ENCODE results near the gene MLPH. TPM values are rescaled to one million over a fixed set of nuclear protein-coding genes. Genes with fewer than 3 reads are reported as not detected.
A peak's percentile ranks its signal among the peaks of the same experiment; 100 is the strongest.

MLPH gene
- total and polyA plus RNA-seq, 12 donors: 0.12 to 3.6 (median 0.84) TPM; not detected in 1

DNA sequence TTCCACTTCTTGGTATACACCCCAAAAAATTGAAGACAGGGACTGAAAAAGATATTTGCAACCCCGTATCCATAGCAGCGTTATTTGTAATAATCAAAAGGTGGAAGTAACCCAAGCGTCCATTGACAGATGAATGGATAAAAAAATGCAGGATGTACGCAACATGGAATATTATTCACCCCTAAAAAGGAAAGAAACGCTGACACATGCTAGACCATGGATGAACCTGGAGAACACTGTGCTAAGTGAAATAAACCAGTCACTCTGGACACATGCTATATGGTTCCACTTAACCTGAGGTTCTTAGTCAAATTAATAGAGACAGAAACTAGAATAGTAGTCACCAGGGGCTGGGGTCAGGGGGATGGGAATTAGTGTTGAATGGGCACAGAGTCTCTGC is 40.7 kb downstream of the MLPH start:
- Histone ChIP-seq H3K36me3 (replicated peaks in 1 of 2) (no peaks in the 10 kb centered on the region), H3K9me3 (replicated peaks in 1 of 3) (no peaks in the 10 kb centered on the region), H3K27me3 (no peaks in the 10 kb centered on the region), H3K27ac (no peak overlapping the region), H3K4me1 (replicated peaks in 1 of 2) (no peaks in the 10 kb centered on the region), H3K4me3 (no peak overlapping the region)
- intact Hi-C loops (cut with DNase I): no loop called here
- WGBS, 4 donors: 87 to 92% (median 89%) methylated on average over 5 of the region's 5 CpGs
- no peak for TF ChIP-seq POLR2A (IDR thresholded peaks at IDR 0.05)
- TF ChIP-seq, protein P1, sequence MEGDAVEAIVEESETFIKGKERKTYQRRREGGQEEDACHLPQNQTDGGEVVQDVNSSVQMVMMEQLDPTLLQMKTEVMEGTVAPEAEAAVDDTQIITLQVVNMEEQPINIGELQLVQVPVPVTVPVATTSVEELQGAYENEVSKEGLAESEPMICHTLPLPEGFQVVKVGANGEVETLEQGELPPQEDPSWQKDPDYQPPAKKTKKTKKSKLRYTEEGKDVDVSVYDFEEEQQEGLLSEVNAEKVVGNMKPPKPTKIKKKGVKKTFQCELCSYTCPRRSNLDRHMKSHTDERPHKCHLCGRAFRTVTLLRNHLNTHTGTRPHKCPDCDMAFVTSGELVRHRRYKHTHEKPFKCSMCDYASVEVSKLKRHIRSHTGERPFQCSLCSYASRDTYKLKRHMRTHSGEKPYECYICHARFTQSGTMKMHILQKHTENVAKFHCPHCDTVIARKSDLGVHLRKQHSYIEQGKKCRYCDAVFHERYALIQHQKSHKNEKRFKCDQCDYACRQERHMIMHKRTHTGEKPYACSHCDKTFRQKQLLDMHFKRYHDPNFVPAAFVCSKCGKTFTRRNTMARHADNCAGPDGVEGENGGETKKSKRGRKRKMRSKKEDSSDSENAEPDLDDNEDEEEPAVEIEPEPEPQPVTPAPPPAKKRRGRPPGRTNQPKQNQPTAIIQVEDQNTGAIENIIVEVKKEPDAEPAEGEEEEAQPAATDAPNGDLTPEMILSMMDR (IDR thresholded peaks at IDR 0.05): no peak
- DNase-seq: no peak

GRCh38 chr2:237529452-237530402 is 42.7 kb downstream of the MLPH start:
- Histone ChIP-seq H3K9me3 (replicated peaks in 1 of 3) (no peaks in the 10 kb centered on the region), H3K4me1 (replicated peaks in 1 of 2) (no peaks in the 10 kb centered on the region), H3K27ac (peak overlapping the region in 1 of 5 donors; percentile 43), H3K27me3 (no peaks in the 10 kb centered on the region), H3K36me3 (replicated peaks in 1 of 2) (no peaks in the 10 kb centered on the region), H3K4me3 (no peak overlapping the region)
- 77 to 88% (median 85%) methylated on average over 15 to 19 of the region's 19 CpGs for WGBS, 4 donors
- TF ChIP-seq, protein P1 (IDR thresholded peaks at IDR 0.05): no peak
- no peak for TF ChIP-seq POLR2A (IDR thresholded peaks at IDR 0.05)
- peak in 1 of 7 donors; percentile 26 for DNase-seq
- intact Hi-C loops (cut with DNase I): no loop called here

- Histone ChIP-seq H3K27me3 (no peaks in the 10 kb centered on the region), H3K36me3 (replicated peaks in 1 of 2) (no peaks in the 10 kb centered on the region), H3K4me1 (replicated peaks in 1 of 2) (no peaks in the 10 kb centered on the region), H3K27ac (peak overlapping the region in 1 of 5 donors; percentile 40), H3K4me3 (no peak overlapping the region), H3K9me3 (replicated peaks in 1 of 3) (no peaks in the 10 kb centered on the region)
- DNase-seq: no peak
- intact Hi-C loops (cut with DNase I): no loop called here
- WGBS, 4 donors: 91 to 95% (median 93%) methylated on average over 10 to 12 of the region's 12 CpGs
- TF ChIP-seq, protein P1 (IDR thresholded peaks at IDR 0.05): no peak
- no peak for TF ChIP-seq POLR2A (IDR thresholded peaks at IDR 0.05)
Observed at GRCh38 chr2:237530472-237531433, 43.7 kb downstream of the MLPH start.

DNA sequence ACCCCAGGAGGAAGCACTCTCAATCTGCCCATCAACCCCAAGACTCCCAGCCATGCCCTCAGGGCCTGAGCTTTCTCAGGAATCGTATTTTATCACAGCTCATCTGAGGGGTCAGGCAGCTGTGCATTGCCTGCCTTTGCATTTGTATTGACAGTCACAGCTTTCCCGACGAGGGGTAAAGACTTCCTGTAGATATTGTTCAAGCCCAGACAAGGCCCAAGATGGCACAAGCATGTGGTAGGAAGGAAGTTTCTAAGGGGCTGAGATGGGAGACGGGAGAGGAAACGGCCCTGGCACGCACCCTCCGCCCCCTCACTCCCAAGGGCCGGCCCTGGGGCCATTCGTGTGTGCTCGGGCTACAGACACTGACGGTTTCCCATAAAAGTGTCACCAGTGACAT is 45.1 kb downstream of the MLPH start:
- Histone ChIP-seq H3K4me1 (replicated peaks in 1 of 2) (no peaks in the 10 kb centered on the region), H3K9me3 (replicated peaks in 1 of 3) (no peaks in the 10 kb centered on the region), H3K36me3 (replicated peaks in 1 of 2) (no peaks in the 10 kb centered on the region), H3K4me3 (no peak overlapping the region), H3K27me3 (no peaks in the 10 kb centered on the region), H3K27ac (no peak overlapping the region)
- intact Hi-C loops (cut with DNase I): no loop called here
- no peak for DNase-seq
- WGBS, 4 donors: 62 to 76% (median 66%) methylated on average over 10 to 11 of the region's 11 CpGs
- TF ChIP-seq POLR2A (IDR thresholded peaks at IDR 0.05): no peak
- TF ChIP-seq, protein P1 (IDR thresholded peaks at IDR 0.05): no peak
